ENCODE measurements around the gene CBX5. TPM values are rescaled to one million over a fixed set of nuclear protein-coding genes. Genes with fewer than 3 reads are reported as not detected.

Gene CBX5
- total and polyA plus RNA-seq, 2 of the 8 experiments (the other 6 are each of a cell fraction or from before 2014, with no cell fraction given): 62.4 to 231 TPM

GRCh38 chr12:54280468-54281260 is 742 bp upstream of the CBX5 start, which contains the start of gene HNRNPA1 (continued):
- TF ChIP-seq RXRA (IDR thresholded peaks at IDR 0.05; ENCODE audit: insufficient read depth, low read depth, low read length): no peak
- no peak for TF ChIP-seq HDAC6 (IDR thresholded peaks at IDR 0.05; ENCODE audit: low read depth, low read length)
